Neural progenitor cell (in vitro differentiated cells): ENCODE data around the gene HECTD3. TPM values are rescaled to one million over a fixed set of nuclear protein-coding genes. Genes with fewer than 3 reads are reported as not detected.

Experiments
- DNase-seq: peaks from one replicate; pipeline ENCODE4 v3.0.0-alpha.2; 2016; ENCODE audit warnings: low spot score
- H2AFZ ChIP-seq: fragments of 200-600 bp; sonication (generic); replicated peaks from 2 replicates; pipeline ENCODE4 v1.6.1; 2016; ENCODE audit warnings: antibody characterized with exemption
- H3F3A ChIP-seq: fragments of 200-600 bp; sonication (generic); 2 replicates; pipeline ENCODE4 v1.6.1; 2016; ENCODE audit warnings: antibody characterized with exemption, low read depth
- H3K27ac ChIP-seq: fragments of 200-600 bp; sonication (generic); 2 replicates; pipeline ENCODE4 v1.5.1; 2016; ENCODE audit warnings: mild to moderate bottlenecking
- H3K27me3 ChIP-seq: fragments of 200-600 bp; sonication (generic); 2 replicates; pipeline ENCODE4 v1.6.1; 2016; ENCODE audit warnings: mild to moderate bottlenecking, moderate library complexity
- H3K36me3 ChIP-seq: fragments of 200-600 bp; sonication (generic); 2 replicates; pipeline ENCODE4 v1.5.1; 2016
- H3K4me1 ChIP-seq: fragments of 200-600 bp; sonication (generic); 2 replicates; pipeline ENCODE4 v1.6.1; 2016; ENCODE audit warnings: mixed run types
- H3K4me2 ChIP-seq: fragments of 200-600 bp; sonication (generic); 2 replicates; pipeline ENCODE4 v1.6.1; 2016
- H3K4me3 ChIP-seq: fragments of 200-600 bp; sonication (generic); 2 replicates; pipeline ENCODE4 v1.5.1; 2016
- H3K79me2 ChIP-seq: fragments of 200-600 bp; sonication (generic); 2 replicates; pipeline ENCODE4 v1.6.1; 2016; ENCODE audit warnings: low read depth
- H3K9ac ChIP-seq: fragments of 200-600 bp; sonication (generic); 2 replicates; pipeline ENCODE4 v1.6.1; 2016
- H3K9me3 ChIP-seq: fragments of 200-600 bp; sonication (generic); 2 replicates; pipeline ENCODE4 v1.5.1; 2016; ENCODE audit warnings: low read depth
- H4K20me1 ChIP-seq: fragments of 200-600 bp; sonication (generic); 2 replicates; pipeline ENCODE4 v1.6.1; 2016; ENCODE audit warnings: low read depth
- H3K27ac Mint-ChIP-seq: 3 replicates; pipeline ENCODE4 v1.8.0; 2021; ENCODE audit warnings: mixed read lengths
- H3K27me3 Mint-ChIP-seq: 2 replicates; pipeline ENCODE4 v1.8.0; 2022; ENCODE audit warnings: low read depth, mild to moderate bottlenecking, inconsistent platforms, moderate library complexity, mixed read lengths; ENCODE audit not compliant: insufficient read depth
- H3K36me3 Mint-ChIP-seq: 3 replicates; pipeline ENCODE4 v1.8.0; 2021; ENCODE audit warnings: mixed read lengths
- H3K4me1 Mint-ChIP-seq: 3 replicates; pipeline ENCODE4 v1.8.0; 2021; ENCODE audit warnings: mixed read lengths
- H3K4me3 Mint-ChIP-seq: 3 replicates; pipeline ENCODE4 v1.8.0; 2021; ENCODE audit warnings: mild to moderate bottlenecking, moderate library complexity, mixed read lengths
- H3K9me3 Mint-ChIP-seq: 3 replicates; pipeline ENCODE4 v1.8.0; 2020; ENCODE audit warnings: mixed read lengths
- EZH2 ChIP-seq: fragments of 200-600 bp; sonication (generic); IDR thresholded peaks from 2 replicates; pipeline ENCODE4 v1.6.1; 2017; ENCODE audit warnings: antibody characterized with exemption, mild to moderate bottlenecking, moderate library complexity
- EZH2phosphoT487 ChIP-seq: fragments of 200-600 bp; sonication (generic); IDR thresholded peaks from 2 replicates; pipeline ENCODE4 v1.6.1; 2017; ENCODE audit warnings: antibody characterized with exemption
- total RNA-seq: library from RNA; depleted of rRNA; stranded (reverse); fragments of >200 nt; gene quantifications from 2 replicates; pipeline ENCODE4 v1.2.3, GENCODE V29; 2015; ENCODE audit warnings: low replicate concordance
- TF ChIP-seq, protein P1 (sequence below): fragments of 200-600 bp; sonication (generic); IDR thresholded peaks from 2 replicates; pipeline ENCODE4 v1.5.1; 2017; ENCODE audit warnings: antibody characterized with exemption, mild to moderate bottlenecking

The HECTD3 gene
- total RNA-seq, 1 donor from 2014 or later, result 13.1 TPM

- no peak overlapping the region for H3K4me2 ChIP-seq
- Mint-ChIP-seq H3K4me1 (no peaks in the 10 kb centered on the region), H3K27me3 (no peaks in the 10 kb centered on the region), H3K27ac (no peak overlapping the region), H3K9me3 (no peaks in the 10 kb centered on the region), H3K36me3 (peaks cover 9% of the 10 kb centered on the region), H3K4me3 (no peak overlapping the region)
- no peaks in the 10 kb centered on the region for H3K79me2 ChIP-seq
- TF ChIP-seq, protein P1, sequence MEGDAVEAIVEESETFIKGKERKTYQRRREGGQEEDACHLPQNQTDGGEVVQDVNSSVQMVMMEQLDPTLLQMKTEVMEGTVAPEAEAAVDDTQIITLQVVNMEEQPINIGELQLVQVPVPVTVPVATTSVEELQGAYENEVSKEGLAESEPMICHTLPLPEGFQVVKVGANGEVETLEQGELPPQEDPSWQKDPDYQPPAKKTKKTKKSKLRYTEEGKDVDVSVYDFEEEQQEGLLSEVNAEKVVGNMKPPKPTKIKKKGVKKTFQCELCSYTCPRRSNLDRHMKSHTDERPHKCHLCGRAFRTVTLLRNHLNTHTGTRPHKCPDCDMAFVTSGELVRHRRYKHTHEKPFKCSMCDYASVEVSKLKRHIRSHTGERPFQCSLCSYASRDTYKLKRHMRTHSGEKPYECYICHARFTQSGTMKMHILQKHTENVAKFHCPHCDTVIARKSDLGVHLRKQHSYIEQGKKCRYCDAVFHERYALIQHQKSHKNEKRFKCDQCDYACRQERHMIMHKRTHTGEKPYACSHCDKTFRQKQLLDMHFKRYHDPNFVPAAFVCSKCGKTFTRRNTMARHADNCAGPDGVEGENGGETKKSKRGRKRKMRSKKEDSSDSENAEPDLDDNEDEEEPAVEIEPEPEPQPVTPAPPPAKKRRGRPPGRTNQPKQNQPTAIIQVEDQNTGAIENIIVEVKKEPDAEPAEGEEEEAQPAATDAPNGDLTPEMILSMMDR, result no peak
- TF ChIP-seq EZH2 (no peak), EZH2phosphoT487 (no peak)
- H3F3A ChIP-seq, result no peaks in the 10 kb centered on the region
- no peaks in the 10 kb centered on the region for H4K20me1 ChIP-seq
- H3K4me3 ChIP-seq, result no peak overlapping the region
- no peaks in the 10 kb centered on the region for H3K27me3 ChIP-seq
- no peaks in the 10 kb centered on the region for H3K36me3 ChIP-seq
- DNase-seq, result no peak
- H3K27ac ChIP-seq, result no peak overlapping the region
- no peak overlapping the region for H3K9ac ChIP-seq
- no peaks in the 10 kb centered on the region for H3K4me1 ChIP-seq
- no peak overlapping the region for H2AFZ ChIP-seq
- no peaks in the 10 kb centered on the region for H3K9me3 ChIP-seq
These were observed 11.9 kb downstream of the HECTD3 start for GRCh38 chr1:44999232-44999631.

- Histone ChIP-seq H2AFZ (no peak overlapping the region), H3K79me2 (no peaks in the 10 kb centered on the region), H3K9me3 (no peaks in the 10 kb centered on the region), H3K27me3 (no peaks in the 10 kb centered on the region), H3K9ac (no peak overlapping the region), H3K4me2 (no peak overlapping the region), H3K27ac (no peak overlapping the region), H3K4me1 (no peaks in the 10 kb centered on the region), H3K4me3 (no peak overlapping the region), H3F3A (no peaks in the 10 kb centered on the region), H4K20me1 (no peaks in the 10 kb centered on the region), H3K36me3 (no peaks in the 10 kb centered on the region)
- Mint-ChIP-seq H3K27me3 (peaks cover 2% of the 10 kb centered on the region), H3K9me3 (no peaks in the 10 kb centered on the region), H3K4me1 (no peaks in the 10 kb centered on the region), H3K4me3 (no peak overlapping the region), H3K36me3 (no peaks in the 10 kb centered on the region), H3K27ac (no peak overlapping the region)
- no peak for TF ChIP-seq EZH2
- TF ChIP-seq EZH2phosphoT487, result no peak
- TF ChIP-seq, protein P1, result no peak
- DNase-seq, result no peak
These were observed 15.5 kb downstream of the HECTD3 start for GRCh38 chr1:44995467-44996238.

DNA sequence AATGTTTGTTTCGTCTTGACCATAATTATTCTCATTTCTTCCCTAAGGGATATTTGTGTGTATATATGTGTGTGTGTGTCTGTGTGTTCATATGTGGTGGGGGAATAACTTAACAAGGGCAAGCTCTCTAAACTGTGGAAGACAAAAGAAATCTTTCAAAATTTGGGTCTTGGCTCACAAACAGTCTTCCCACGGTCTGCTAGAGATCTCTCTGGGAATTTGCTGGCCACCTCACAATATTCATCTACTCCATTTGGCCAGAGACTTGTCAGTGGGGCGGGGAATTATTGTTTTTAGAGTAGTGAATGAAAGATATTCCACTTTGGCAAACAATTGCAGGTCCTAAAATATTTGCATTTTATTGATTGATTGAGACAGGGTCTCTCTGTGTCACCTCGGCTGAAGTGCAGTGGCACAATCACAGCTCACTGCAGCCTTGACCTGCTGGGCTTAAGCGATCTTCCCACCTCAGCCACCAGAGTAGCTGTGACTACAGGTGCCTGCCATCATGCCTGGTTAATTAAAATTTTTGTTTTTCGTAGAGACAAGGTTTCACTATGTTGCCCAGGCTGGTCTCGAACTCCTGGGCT lies 16.7 kb downstream of the HECTD3 start:
- Histone ChIP-seq H2AFZ (no peak overlapping the region), H3F3A (no peaks in the 10 kb centered on the region), H3K9ac (no peak overlapping the region), H3K79me2 (no peaks in the 10 kb centered on the region), H3K9me3 (no peaks in the 10 kb centered on the region), H3K4me1 (no peaks in the 10 kb centered on the region), H3K4me3 (no peak overlapping the region), H3K4me2 (no peak overlapping the region), H3K27me3 (no peaks in the 10 kb centered on the region), H3K27ac (no peak overlapping the region), H3K36me3 (no peaks in the 10 kb centered on the region), H4K20me1 (no peaks in the 10 kb centered on the region)
- DNase-seq, result no peak
- Mint-ChIP-seq H3K4me1 (no peaks in the 10 kb centered on the region), H3K27ac (no peak overlapping the region), H3K36me3 (no peaks in the 10 kb centered on the region), H3K9me3 (no peaks in the 10 kb centered on the region), H3K4me3 (no peak overlapping the region), H3K27me3 (peaks cover 4% of the 10 kb centered on the region)
- TF ChIP-seq EZH2, result no peak
- TF ChIP-seq, protein P1, result no peak
- no peak for TF ChIP-seq EZH2phosphoT487
